HepG2 (cell line): ENCODE data around the gene FAF2. TPM values are rescaled to one million over a fixed set of nuclear protein-coding genes. Genes with fewer than 3 reads are reported as not detected.

Experiments
- ARNTL ChIP-seq: sonication (generic); formaldehyde crosslinking; IDR thresholded peaks from 2 replicates; pipeline ENCODE4 v1.4.0; 2020; ENCODE audit warnings: mild to moderate bottlenecking, missing genetic modification reagents
- CCDC6 ChIP-seq: sonication (generic); formaldehyde crosslinking; IDR thresholded peaks from 2 replicates; pipeline ENCODE4 v1.8.1; 2022; ENCODE audit warnings: mild to moderate bottlenecking, missing genetic modification reagents, moderate library complexity
- CHCHD3 ChIP-seq: sonication (generic); formaldehyde crosslinking; IDR thresholded peaks from 2 replicates; pipeline ENCODE4 v1.8.0; 2022; ENCODE audit warnings: mild to moderate bottlenecking, missing genetic modification reagents, moderate library complexity
- GABPB1 ChIP-seq: IDR thresholded peaks from 2 replicates; pipeline ENCODE4 v1.6.1; 2016; ENCODE audit warnings: mild to moderate bottlenecking, missing genetic modification reagents, moderate library complexity, missing compliant biosample characterization
- KLF6 ChIP-seq: IDR thresholded peaks from 2 replicates; pipeline ENCODE4 v1.8.0; 2016; ENCODE audit warnings: missing biosample characterization, missing genetic modification reagents
- ZNF143 ChIP-seq: sonication (generic); formaldehyde crosslinking; IDR thresholded peaks from 2 replicates; pipeline ENCODE4 v1.4.0; 2020; ENCODE audit warnings: missing genetic modification reagents
- polyA plus RNA-seq, 8 experiments: library from polyadenylated mRNA; depleted of rRNA in 3 of 8; stranded (reverse) in 7 of 8; unstranded in 1 of 8; fragments of >200 nt; fragmentation: Illumina TruSeq in 4 of 8; extraction: Trizol in 4 of 8; gene quantifications; 2 replicates each; pipeline versions ENCODE4 v1.2.1 to v1.2.3, GENCODE V29; 2011 to 2016; ENCODE audit warnings: low read depth in 4 of 8, missing spikeins in 1 of 8, mixed read lengths in 1 of 8; ENCODE audit not compliant: insufficient read depth in 1 of 8
- total RNA-seq, 5 experiments: library from RNA; depleted of rRNA; stranded (reverse); fragments of >200 nt; fragmentation: Illumina TruSeq; extraction: Trizol; gene quantifications; 2 replicates each; pipeline ENCODE4 v1.2.3, GENCODE V29; 2016; ENCODE audit warnings: low read depth in 1 of 5
- TF ChIP-seq, protein P1 (sequence below): sonication (generic); formaldehyde crosslinking; IDR thresholded peaks from 2 replicates; pipeline ENCODE4 v1.4.0; 2020; ENCODE audit warnings: missing genetic modification reagents, borderline replicate concordance
- TF ChIP-seq, protein P2 (sequence below): IDR thresholded peaks from 2 replicates; pipeline ENCODE4 v1.6.1; 2016; ENCODE audit warnings: missing genetic modification reagents, missing compliant biosample characterization
- TF ChIP-seq, protein P3 (sequence below): IDR thresholded peaks from 2 replicates; pipeline ENCODE4 v1.6.1; 2016; ENCODE audit warnings: low read depth, control low read depth
- TF ChIP-seq, protein P4 (sequence below): sonication (generic); formaldehyde crosslinking; IDR thresholded peaks from 2 replicates; pipeline ENCODE4 v1.4.0; 2020; ENCODE audit warnings: missing genetic modification reagents

The FAF2 gene
- total and polyA plus RNA-seq, 2 of the 13 experiments (the other 11 are each of a cell fraction or from before 2014, with no cell fraction given) = 27.8 to 34.3 TPM

DNA sequence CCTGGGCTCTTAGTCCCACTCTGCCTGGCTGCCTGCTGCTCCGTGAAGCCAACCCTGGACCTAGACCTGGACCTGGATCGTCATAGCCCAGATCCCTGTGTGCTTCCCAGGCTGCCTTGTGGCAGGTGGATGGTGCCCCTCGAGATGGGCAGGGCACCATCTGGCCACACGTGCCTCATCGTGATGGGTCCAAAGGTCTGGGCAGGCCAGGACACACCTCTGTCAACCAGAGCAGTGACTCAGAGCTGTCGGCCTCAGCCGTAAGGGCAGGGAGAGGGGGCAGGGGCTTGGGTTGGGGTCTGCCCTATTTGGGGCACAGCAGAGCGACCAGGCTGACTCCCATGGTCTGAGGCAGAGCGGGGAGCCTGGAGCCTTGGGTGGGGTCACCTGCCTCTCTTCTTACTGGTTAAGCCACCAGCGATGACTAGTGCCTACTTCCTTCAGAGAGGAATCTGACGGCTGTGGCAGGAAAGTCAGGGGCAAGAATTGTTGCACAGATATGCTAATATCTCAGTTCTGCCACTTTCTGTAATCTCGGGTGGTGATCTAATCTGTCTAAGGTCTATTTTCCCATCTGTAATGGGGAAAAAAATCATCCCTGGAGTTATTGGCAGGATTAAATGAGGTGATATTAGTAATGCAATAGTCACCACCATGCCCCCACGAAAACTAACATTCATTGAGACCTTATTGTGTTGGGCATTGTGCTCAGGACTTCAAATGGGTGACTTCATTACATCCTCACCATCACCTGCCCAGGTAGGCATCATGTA is 97.7 kb downstream of the FAF2 start (continued):
- TF ChIP-seq, protein P1, sequence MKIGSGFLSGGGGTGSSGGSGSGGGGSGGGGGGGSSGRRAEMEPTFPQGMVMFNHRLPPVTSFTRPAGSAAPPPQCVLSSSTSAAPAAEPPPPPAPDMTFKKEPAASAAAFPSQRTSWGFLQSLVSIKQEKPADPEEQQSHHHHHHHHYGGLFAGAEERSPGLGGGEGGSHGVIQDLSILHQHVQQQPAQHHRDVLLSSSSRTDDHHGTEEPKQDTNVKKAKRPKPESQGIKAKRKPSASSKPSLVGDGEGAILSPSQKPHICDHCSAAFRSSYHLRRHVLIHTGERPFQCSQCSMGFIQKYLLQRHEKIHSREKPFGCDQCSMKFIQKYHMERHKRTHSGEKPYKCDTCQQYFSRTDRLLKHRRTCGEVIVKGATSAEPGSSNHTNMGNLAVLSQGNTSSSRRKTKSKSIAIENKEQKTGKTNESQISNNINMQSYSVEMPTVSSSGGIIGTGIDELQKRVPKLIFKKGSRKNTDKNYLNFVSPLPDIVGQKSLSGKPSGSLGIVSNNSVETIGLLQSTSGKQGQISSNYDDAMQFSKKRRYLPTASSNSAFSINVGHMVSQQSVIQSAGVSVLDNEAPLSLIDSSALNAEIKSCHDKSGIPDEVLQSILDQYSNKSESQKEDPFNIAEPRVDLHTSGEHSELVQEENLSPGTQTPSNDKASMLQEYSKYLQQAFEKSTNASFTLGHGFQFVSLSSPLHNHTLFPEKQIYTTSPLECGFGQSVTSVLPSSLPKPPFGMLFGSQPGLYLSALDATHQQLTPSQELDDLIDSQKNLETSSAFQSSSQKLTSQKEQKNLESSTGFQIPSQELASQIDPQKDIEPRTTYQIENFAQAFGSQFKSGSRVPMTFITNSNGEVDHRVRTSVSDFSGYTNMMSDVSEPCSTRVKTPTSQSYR (CRISPR knock-in tag) = peak; percentile 67; the same call in 1 of the 2 replicates
- TF ChIP-seq GABPB1 (CRISPR knock-in tag) = peak; percentile 63
- TF ChIP-seq, protein P2, sequence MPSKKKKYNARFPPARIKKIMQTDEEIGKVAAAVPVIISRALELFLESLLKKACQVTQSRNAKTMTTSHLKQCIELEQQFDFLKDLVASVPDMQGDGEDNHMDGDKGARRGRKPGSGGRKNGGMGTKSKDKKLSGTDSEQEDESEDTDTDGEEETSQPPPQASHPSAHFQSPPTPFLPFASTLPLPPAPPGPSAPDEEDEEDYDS = no peak
- TF ChIP-seq, protein P3, sequence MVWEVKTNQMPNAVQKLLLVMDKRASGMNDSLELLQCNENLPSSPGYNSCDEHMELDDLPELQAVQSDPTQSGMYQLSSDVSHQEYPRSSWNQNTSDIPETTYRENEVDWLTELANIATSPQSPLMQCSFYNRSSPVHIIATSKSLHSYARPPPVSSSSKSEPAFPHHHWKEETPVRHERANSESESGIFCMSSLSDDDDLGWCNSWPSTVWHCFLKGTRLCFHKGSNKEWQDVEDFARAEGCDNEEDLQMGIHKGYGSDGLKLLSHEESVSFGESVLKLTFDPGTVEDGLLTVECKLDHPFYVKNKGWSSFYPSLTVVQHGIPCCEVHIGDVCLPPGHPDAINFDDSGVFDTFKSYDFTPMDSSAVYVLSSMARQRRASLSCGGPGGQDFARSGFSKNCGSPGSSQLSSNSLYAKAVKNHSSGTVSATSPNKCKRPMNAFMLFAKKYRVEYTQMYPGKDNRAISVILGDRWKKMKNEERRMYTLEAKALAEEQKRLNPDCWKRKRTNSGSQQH (CRISPR knock-in tag) = 0 out of 2 replicates have a peak, but pooled peaks have one; percentile 24
- peak; percentile 79 for TF ChIP-seq KLF6 (CRISPR knock-in tag)
- 0 out of 2 replicates have a peak, but pooled peaks have one; percentile 59 for TF ChIP-seq ZNF143
- TF ChIP-seq, protein P4, sequence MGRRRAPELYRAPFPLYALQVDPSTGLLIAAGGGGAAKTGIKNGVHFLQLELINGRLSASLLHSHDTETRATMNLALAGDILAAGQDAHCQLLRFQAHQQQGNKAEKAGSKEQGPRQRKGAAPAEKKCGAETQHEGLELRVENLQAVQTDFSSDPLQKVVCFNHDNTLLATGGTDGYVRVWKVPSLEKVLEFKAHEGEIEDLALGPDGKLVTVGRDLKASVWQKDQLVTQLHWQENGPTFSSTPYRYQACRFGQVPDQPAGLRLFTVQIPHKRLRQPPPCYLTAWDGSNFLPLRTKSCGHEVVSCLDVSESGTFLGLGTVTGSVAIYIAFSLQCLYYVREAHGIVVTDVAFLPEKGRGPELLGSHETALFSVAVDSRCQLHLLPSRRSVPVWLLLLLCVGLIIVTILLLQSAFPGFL (CRISPR knock-in tag) = no peak
- no peak for TF ChIP-seq CHCHD3 (CRISPR knock-in tag)
- peak; percentile 74 for TF ChIP-seq ARNTL (CRISPR knock-in tag)
- TF ChIP-seq CCDC6 (CRISPR knock-in tag) = peak; percentile 57; the same call in 1 of the 2 replicates
